Gastroesophageal sphincter (tissue), 4 donors: Measurements from ENCODE around the gene CCDC178. TPM values are rescaled to one million over a fixed set of nuclear protein-coding genes. Genes with fewer than 3 reads are reported as not detected.

Experiments
- ATAC-seq: fragments of 150-250 bp; one replicate; pipeline ENCODE4 v1.9.1; 2016; ENCODE audit warnings: mild to moderate bottlenecking, moderate library complexity
- H3K27ac ChIP-seq, 4 donors: fragments of 200-600 bp; sonication (generic) in 3 of 4; 1 replicate in 3 of 4; 2 replicates in 1 of 4; pipeline ENCODE4 v1.5.1; 2016 to 2019
- H3K27me3 ChIP-seq: fragments of 200-600 bp; sonication (generic); one replicate; pipeline ENCODE4 v1.5.1; 2019
- H3K36me3 ChIP-seq, 2 donors: fragments of 200-600 bp; sonication (generic); one replicate each; pipeline ENCODE4 v1.5.1; 2019; ENCODE audit warnings: control low read depth in 1 of 2
- H3K4me1 ChIP-seq, 3 donors: fragments of 200-600 bp; sonication (generic); 1 replicate in 2 of 3; 2 replicates in 1 of 3; pipeline ENCODE4 v1.5.1; 2016 to 2019; ENCODE audit warnings: control low read depth in 2 of 3
- H3K4me3 ChIP-seq, 2 donors: fragments of 200-600 bp; sonication (generic); one replicate each; pipeline ENCODE4 v1.5.1; 2019; ENCODE audit warnings: mild to moderate bottlenecking in 1 of 2, moderate library complexity in 1 of 2
- H3K9me3 ChIP-seq, 3 donors: fragments of 200-600 bp; sonication (generic); one replicate each; pipeline ENCODE4 v1.5.1; 2017 to 2019; ENCODE audit warnings: control low read depth in 2 of 3
- CTCF ChIP-seq, 4 experiments: fragments of 200-600 bp in 2 of 4; fragments of 450-650 bp in 2 of 4; sonication (generic) in 1 of 4; IDR thresholded peaks; one replicate each; pipeline ENCODE4 v1.5.1; 2017 to 2019; ENCODE audit warnings: antibody characterized with exemption in 4 of 4, mild to moderate bottlenecking in 2 of 4, moderate library complexity in 2 of 4
- EP300 ChIP-seq: sonication (generic); formaldehyde crosslinking; IDR thresholded peaks from one replicate; pipeline ENCODE4 v1.6.1; 2017; ENCODE audit warnings: antibody characterized with exemption, mild to moderate bottlenecking
- POLR2A ChIP-seq, 2 donors: fragments of 450-650 bp; IDR thresholded peaks; one replicate each; pipeline ENCODE4 v1.6.1; 2017; ENCODE audit warnings: antibody characterized with exemption in 2 of 2, mild to moderate bottlenecking in 2 of 2, moderate library complexity in 1 of 2
- POLR2AphosphoS5 ChIP-seq: sonication (generic); formaldehyde crosslinking; IDR thresholded peaks from one replicate; pipeline ENCODE4 v1.6.1; 2017; ENCODE audit warnings: antibody characterized with exemption
- WGBS, 2 donors: methylation state at CpG; one replicate each; pipeline ENCODE4 v1.1.5; 2018; ENCODE audit warnings: low coverage in 1 of 2; 5-methylcytosine and 5-hydroxymethylcytosine counted together
- total RNA-seq, 4 donors: library from RNA; depleted of rRNA; stranded (reverse); fragments of >200 nt; gene quantifications; one replicate each; pipeline ENCODE4 v1.1.0, GENCODE V29; 2016

CCDC178 gene
- total RNA-seq, 4 donors from 2014 or later, result 0.27 to 3.3 (median 2.1) TPM; not detected in 1

- no peaks in the 10 kb centered on the region for H3K4me1 ChIP-seq
- no peaks in the 10 kb centered on the region for H3K27me3 ChIP-seq
- 15 to 70% methylated on average over 1 of the region's 1 CpG for WGBS, 2 donors
- TF ChIP-seq POLR2AphosphoS5, result no peak
- no peak overlapping the region for H3K27ac ChIP-seq
- H3K4me3 ChIP-seq, result no peak overlapping the region
- peaks cover 0 to 7% (median 0%) of the 10 kb centered on the region in 3 donors for H3K9me3 ChIP-seq
- ATAC-seq, result no peak
- no peaks in the 10 kb centered on the region for H3K36me3 ChIP-seq
Observed at GRCh38 chr18:33113416-33113815, 327.1 kb downstream of the CCDC178 start.

GRCh38 chr18:33107511-33107910 lies 333.0 kb downstream of the CCDC178 start:
- no peak for TF ChIP-seq CTCF (IDR thresholded peaks at IDR 0.05)
- TF ChIP-seq POLR2AphosphoS5, result no peak
- no peak for TF ChIP-seq POLR2A (IDR thresholded peaks at IDR 0.05)
- TF ChIP-seq EP300, result no peak
- no peak overlapping the region for H3K27ac ChIP-seq
- no peaks in the 10 kb centered on the region for H3K4me1 ChIP-seq
- no peaks in the 10 kb centered on the region for H3K27me3 ChIP-seq
- no peak for ATAC-seq
- H3K9me3 ChIP-seq, result no peaks in the 10 kb centered on the region
- H3K36me3 ChIP-seq, result no peaks in the 10 kb centered on the region
- H3K4me3 ChIP-seq, result no peak overlapping the region

- TF ChIP-seq CTCF (IDR thresholded peaks at IDR 0.05) (no peak), POLR2AphosphoS5 (no peak)
- Histone ChIP-seq H3K36me3 (no peaks in the 10 kb centered on the region), H3K4me3 (no peak overlapping the region), H3K4me1 (no peaks in the 10 kb centered on the region), H3K27me3 (no peaks in the 10 kb centered on the region), H3K27ac (no peak overlapping the region), H3K9me3 (no peaks in the 10 kb centered on the region)
- ATAC-seq, result no peak
- 72 to 74% methylated on average over 3 of the region's 3 CpGs for WGBS, 2 donors
Observed at GRCh38 chr18:33101316-33101715, 339.2 kb downstream of the CCDC178 start.

- WGBS, 2 donors, result 61 to 65% methylated on average over 3 of the region's 3 CpGs
Observed at GRCh38 chr18:33099626-33100025, 340.9 kb downstream of the CCDC178 start.

GRCh38 chr18:33097126-33097525 lies 343.4 kb downstream of the CCDC178 start:
- H3K9me3 ChIP-seq, result no peaks in the 10 kb centered on the region
- H3K4me3 ChIP-seq, result no peak overlapping the region
- H3K27ac ChIP-seq, result no peak overlapping the region
- 82 to 100% methylated on average over 3 of the region's 3 CpGs for WGBS, 2 donors
- no peak for TF ChIP-seq CTCF (IDR thresholded peaks at IDR 0.05)
- H3K27me3 ChIP-seq, result no peaks in the 10 kb centered on the region
- H3K36me3 ChIP-seq, result no peaks in the 10 kb centered on the region
- ATAC-seq, result no peak
- no peaks in the 10 kb centered on the region for H3K4me1 ChIP-seq

More at GRCh38 chr18:33099626-33100025, 340.9 kb downstream of the CCDC178 start:
- Histone ChIP-seq H3K36me3 (no peaks in the 10 kb centered on the region), H3K4me1 (no peaks in the 10 kb centered on the region), H3K4me3 (no peak overlapping the region), H3K27me3 (no peaks in the 10 kb centered on the region), H3K9me3 (no peaks in the 10 kb centered on the region), H3K27ac (no peak overlapping the region)
- no peak for ATAC-seq
- TF ChIP-seq CTCF (IDR thresholded peaks at IDR 0.05) (no peak), POLR2A (IDR thresholded peaks at IDR 0.05) (no peak), POLR2AphosphoS5 (no peak), EP300 (no peak)

- no peak for ATAC-seq
Observed at GRCh38 chr18:33090461-33090860, 350.1 kb downstream of the CCDC178 start.

More at GRCh38 chr18:33090461-33090860, 350.1 kb downstream of the CCDC178 start:
- no peak for TF ChIP-seq CTCF (IDR thresholded peaks at IDR 0.05)
- no peak for TF ChIP-seq EP300
- Histone ChIP-seq H3K27me3 (no peaks in the 10 kb centered on the region), H3K4me3 (no peak overlapping the region), H3K9me3 (no peaks in the 10 kb centered on the region), H3K36me3 (no peaks in the 10 kb centered on the region), H3K27ac (no peak overlapping the region), H3K4me1 (no peaks in the 10 kb centered on the region)
- WGBS, 2 donors, result 37 to 47% methylated on average over 4 of the region's 4 CpGs
